HEK293T (cell line): ENCODE data around the gene DEGS1.

ENCODE experiments used
- ARNT ChIP-seq: fragments of 450-650 bp; IDR thresholded peaks from 2 replicates; pipeline ENCODE4 v1.6.1; 2017; ENCODE audit warnings: mild to moderate bottlenecking
- BHLHE40 ChIP-seq: fragments of 450-650 bp; IDR thresholded peaks from 2 replicates; pipeline ENCODE4 v1.6.1; 2016; ENCODE audit warnings: mild to moderate bottlenecking, moderate library complexity, borderline replicate concordance
- ELF4 ChIP-seq: fragments of 450-650 bp; IDR thresholded peaks from 2 replicates; pipeline ENCODE4 v1.6.1; 2017; ENCODE audit warnings: antibody characterized with exemption
- FOXA1 ChIP-seq: fragments of 450-650 bp; IDR thresholded peaks from 2 replicates; pipeline ENCODE4 v1.6.1; 2016; ENCODE audit warnings: mild to moderate bottlenecking
- FOXK2 ChIP-seq: fragments of 450-650 bp; IDR thresholded peaks from 2 replicates; pipeline ENCODE4 v1.6.1; 2016; ENCODE audit warnings: mild to moderate bottlenecking
- FOXM1 ChIP-seq: fragments of 450-650 bp; IDR thresholded peaks from 2 replicates; pipeline ENCODE4 v1.6.1; 2017; ENCODE audit warnings: mild to moderate bottlenecking, borderline replicate concordance
- HDGF ChIP-seq: fragments of 450-650 bp; IDR thresholded peaks from 2 replicates; pipeline ENCODE4 v1.6.1; 2017; ENCODE audit warnings: antibody characterized with exemption, borderline replicate concordance
- LEF1 ChIP-seq: fragments of 450-650 bp; IDR thresholded peaks from 2 replicates; pipeline ENCODE4 v1.6.1; 2017; ENCODE audit warnings: mild to moderate bottlenecking, borderline replicate concordance
- NFRKB ChIP-seq: fragments of 450-650 bp; IDR thresholded peaks from 2 replicates; pipeline ENCODE4 v1.6.1; 2016; ENCODE audit warnings: mild to moderate bottlenecking, moderate library complexity
- SP1 ChIP-seq: fragments of 450-650 bp; IDR thresholded peaks from 2 replicates; pipeline ENCODE4 v1.6.1; 2017
- SUZ12 ChIP-seq: fragments of 450-650 bp; IDR thresholded peaks from 2 replicates; pipeline ENCODE4 v1.6.1; 2016; ENCODE audit warnings: mild to moderate bottlenecking
- TARDBP ChIP-seq: fragments of 450-650 bp; IDR thresholded peaks from 2 replicates; pipeline ENCODE4 v1.6.1; 2016
- ZNF384 ChIP-seq: fragments of 450-650 bp; IDR thresholded peaks from 2 replicates; pipeline ENCODE4 v1.6.1; 2016
- TF ChIP-seq, protein P1 (sequence below): fragments of 450-650 bp; IDR thresholded peaks from 2 replicates; pipeline ENCODE4 v1.6.1; 2016

DNA sequence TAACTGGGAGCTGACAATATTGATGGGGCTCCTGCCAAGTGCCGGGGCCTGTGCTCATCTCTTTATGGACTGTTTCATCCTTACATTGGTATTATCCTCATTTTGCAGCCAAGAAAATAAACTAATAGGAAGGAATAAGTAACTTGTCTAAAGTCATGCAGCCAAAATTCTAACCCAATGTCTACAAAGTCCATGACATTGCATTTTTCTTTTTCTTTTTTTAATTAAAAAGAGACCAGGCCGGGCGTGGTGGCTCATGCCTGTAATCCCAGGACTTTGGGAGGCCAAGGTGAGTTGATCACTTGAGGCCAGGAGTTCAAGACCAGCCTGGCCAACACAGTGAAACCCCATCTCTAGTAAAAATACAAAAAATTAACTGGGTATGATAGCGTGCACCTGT, 18.8 kb downstream of the DEGS1 start:
- TF ChIP-seq SP1 (no peak), ELF4 (no peak), FOXK2 (no peak), HDGF (no peak), LEF1 (no peak), FOXM1 (no peak), SUZ12 (no peak), NFRKB (no peak), FOXA1 (no peak), ARNT (no peak), BHLHE40 (no peak), ZNF384 (no peak), TARDBP (no peak)
- TF ChIP-seq, protein P1, sequence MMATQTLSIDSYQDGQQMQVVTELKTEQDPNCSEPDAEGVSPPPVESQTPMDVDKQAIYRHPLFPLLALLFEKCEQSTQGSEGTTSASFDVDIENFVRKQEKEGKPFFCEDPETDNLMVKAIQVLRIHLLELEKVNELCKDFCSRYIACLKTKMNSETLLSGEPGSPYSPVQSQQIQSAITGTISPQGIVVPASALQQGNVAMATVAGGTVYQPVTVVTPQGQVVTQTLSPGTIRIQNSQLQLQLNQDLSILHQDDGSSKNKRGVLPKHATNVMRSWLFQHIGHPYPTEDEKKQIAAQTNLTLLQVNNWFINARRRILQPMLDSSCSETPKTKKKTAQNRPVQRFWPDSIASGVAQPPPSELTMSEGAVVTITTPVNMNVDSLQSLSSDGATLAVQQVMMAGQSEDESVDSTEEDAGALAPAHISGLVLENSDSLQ, result no peak
